K562 (cell line): ENCODE measurements around the gene RNF215. TPM values are rescaled to one million over a fixed set of nuclear protein-coding genes. Genes with fewer than 3 reads are reported as not detected.

ENCODE experiments used
- ATAC-seq: fragments of 200-7000 bp; cut with Tn5 transposase; 3 replicates; pipeline ENCODE4 v1.9.1; 2020; ENCODE audit warnings: moderate library complexity
- BruUV-seq: library from RNA; stranded (reverse); fragments of 400-500 nt; replicated peaks from 2 replicates; lab custom pipeline; 2021; lab: Mats Ljungman, UMichigan
- CTCF ChIA-PET: fragments of 300-600 bp; formaldehyde crosslinking; extraction: SDS; loops from one replicate; lab custom pipeline; 2021; ENCODE audit warnings: low intra/inter-chr PET ratio; lab: Yijun Ruan, JAX
- POLR2A ChIA-PET: fragments of 300-600, 350-650 bp; sonication (Branson Sonifier 250); formaldehyde crosslinking; extraction: SDS; loops from one replicate; lab custom pipeline; 2021; ENCODE audit warnings: antibody characterized with exemption, inconsistent platforms; lab: Yijun Ruan, JAX
- DNase-seq, 4 experiments: peaks; one replicate each; pipeline versions ENCODE4 v3.0.0 to v3.0.0-alpha.2; 2011 to 2018; ENCODE audit warnings: low spot score in 3 of 4, mixed read lengths in 3 of 4; ENCODE audit errors: extremely low read depth in 1 of 4
- FAIRE-seq: peaks from 2 replicates; lab custom pipeline; 2011; peaks lifted over from hg19 to GRCh38; lab: Jason Lieb, UNC
- H2AFZ ChIP-seq: 2 replicates; pipeline ENCODE4 v1.6.0; 2011; ENCODE audit warnings: low read depth, low read length, control low read depth, inconsistent platforms
- H3K27ac ChIP-seq: fragments of 200-600 bp; 3 replicates; pipeline ENCODE4 v1.8.0; 2011; ENCODE audit warnings: low read depth, mild to moderate bottlenecking, control low read depth, inconsistent platforms, low read length, moderate library complexity, mixed read lengths; ENCODE audit errors: extremely low read depth
- H3K27me3 ChIP-seq, 2 experiments: fragments of 300-600 bp in 1 of 2; 2 replicates in 1 of 2; 3 replicates in 1 of 2; pipeline versions ENCODE4 v1.6.0 to v1.8.0; 2011; ENCODE audit warnings: inconsistent platforms in 2 of 2, low read length in 2 of 2, mild to moderate bottlenecking in 1 of 2, mixed read lengths in 1 of 2, moderate library complexity in 1 of 2; ENCODE audit not compliant: control insufficient read depth in 2 of 2, insufficient read depth in 2 of 2
- H3K36me3 ChIP-seq: fragments of 300-600 bp; 3 replicates; pipeline ENCODE4 v1.8.0; 2011; ENCODE audit warnings: mild to moderate bottlenecking, low read length, inconsistent platforms; ENCODE audit not compliant: control insufficient read depth, insufficient read depth
- H3K4me1 ChIP-seq, 2 experiments: fragments of 200-600 bp in 1 of 2; replicated peaks in 1 of 2; 2 replicates in 1 of 2; 3 replicates in 1 of 2; pipeline versions ENCODE4 v1.5.1 to v1.8.0; 2011; ENCODE audit warnings: inconsistent platforms in 2 of 2, low read length in 2 of 2, mild to moderate bottlenecking in 1 of 2, mixed read lengths in 1 of 2, moderate library complexity in 1 of 2; ENCODE audit not compliant: control insufficient read depth in 2 of 2, insufficient read depth in 2 of 2
- H3K4me2 ChIP-seq: 2 replicates; pipeline ENCODE4 v1.6.1; 2011; ENCODE audit warnings: low read length, control low read depth, inconsistent platforms, mixed read lengths; ENCODE audit not compliant: insufficient read depth
- H3K4me3 ChIP-seq: fragments of 200-600 bp; sonication (generic), shearing (Covaris generic); 2 replicates; pipeline ENCODE4 v1.5.1; 2016; ENCODE audit warnings: control low read depth, inconsistent platforms
- H3K79me2 ChIP-seq: fragments of 200-600 bp; 3 replicates; pipeline ENCODE4 v1.8.0; 2011; ENCODE audit warnings: low read length, inconsistent platforms; ENCODE audit not compliant: control insufficient read depth, insufficient read depth
- H3K9ac ChIP-seq, 2 experiments: 2 replicates each; pipeline versions ENCODE4 v1.6.0 to v1.6.1; 2011; ENCODE audit warnings: low read depth in 2 of 2, low read length in 2 of 2, control low read depth in 1 of 2, inconsistent platforms in 1 of 2, mild to moderate bottlenecking in 1 of 2, mixed read lengths in 1 of 2; ENCODE audit not compliant: insufficient read depth in 1 of 2
- H3K9me1 ChIP-seq: one replicate; pipeline ENCODE4 v1.6.0; 2011; ENCODE audit warnings: inconsistent platforms, mild to moderate bottlenecking, low read length, moderate library complexity; ENCODE audit not compliant: control insufficient read depth, insufficient read depth
- H3K9me3 ChIP-seq: replicated peaks from 2 replicates; pipeline ENCODE4 v1.5.1; 2011; ENCODE audit warnings: low read depth, low read length, inconsistent platforms; ENCODE audit not compliant: control insufficient read depth, insufficient read depth
- H4K20me1 ChIP-seq: replicated peaks from 2 replicates; pipeline ENCODE4 v1.6.1; 2011; ENCODE audit warnings: low read length, inconsistent platforms, mixed read lengths; ENCODE audit not compliant: control insufficient read depth, insufficient read depth
- ATF4 ChIP-seq: fragments of 450-650 bp; formaldehyde crosslinking; IDR thresholded peaks from 2 replicates; pipeline ENCODE4 v1.4.0; 2022; ENCODE audit warnings: mild to moderate bottlenecking, moderate library complexity
- BRF1 ChIP-seq: IDR thresholded peaks from 3 replicates; pipeline ENCODE4 v1.6.1; 2011; ENCODE audit warnings: borderline replicate concordance, mild to moderate bottlenecking; ENCODE audit not compliant: insufficient read length; ENCODE audit errors: extremely low read depth
- CGGBP1 ChIP-seq: fragments of 250-450 bp; sonication (Bioruptor Pico); IDR thresholded peaks from 2 replicates; pipeline ENCODE4 v1.9.0; 2021; ENCODE audit warnings: mild to moderate bottlenecking
- ETS1 ChIP-seq: conservative IDR thresholded peaks from 2 replicates; pipeline ENCODE4 v1.6.1; 2011; ENCODE audit warnings: low read depth, mild to moderate bottlenecking, low read length; ENCODE audit not compliant: control insufficient read depth
- GTF2B ChIP-seq: IDR thresholded peaks from 2 replicates; pipeline ENCODE4 v1.6.1; 2011; ENCODE audit not compliant: insufficient read length; ENCODE audit errors: extremely low read depth
- PRMT5 ChIP-seq: sonication (generic); formaldehyde crosslinking; IDR thresholded peaks from 2 replicates; pipeline ENCODE4 v1.5.0; 2020; ENCODE audit warnings: missing genetic modification reagents
- PRPF4 ChIP-seq: fragments of 200-400 bp; formaldehyde crosslinking; IDR thresholded peaks from one replicate; pipeline ENCODE4 v1.6.1; 2017; ENCODE audit warnings: low read length, low read depth, mild to moderate bottlenecking; ENCODE audit not compliant: insufficient read depth, poor library complexity, severe bottlenecking
- RBM39 ChIP-seq: fragments of 200-400 bp; formaldehyde crosslinking; optimal IDR thresholded peaks from 2 replicates; pipeline ENCODE3; 2018; ENCODE audit warnings: low read depth, low read length
- TAF1 ChIP-seq: IDR thresholded peaks from 2 replicates; pipeline ENCODE4 v1.6.1; 2011; ENCODE audit warnings: mild to moderate bottlenecking, low read length, moderate library complexity; ENCODE audit not compliant: insufficient read depth, control insufficient read depth, severe bottlenecking; ENCODE audit errors: extremely low read depth
- XRCC3 ChIP-seq: fragments of 450-650 bp; IDR thresholded peaks from 2 replicates; pipeline ENCODE4 v1.6.1; 2017; ENCODE audit warnings: mild to moderate bottlenecking, moderate library complexity
- ZBTB8A ChIP-seq: fragments of 450-650 bp; IDR thresholded peaks from 2 replicates; pipeline ENCODE4 v1.6.1; 2018; ENCODE audit warnings: mild to moderate bottlenecking, moderate library complexity; ENCODE audit not compliant: partially characterized antibody
- ZNF146 ChIP-seq: IDR thresholded peaks from one replicate; pipeline ENCODE4 v1.6.1; 2018; ENCODE audit warnings: missing compliant biosample characterization; ENCODE audit not compliant: unreplicated experiment
- ZNF239 ChIP-seq: fragments of 250-450 bp; sonication (Bioruptor Pico); IDR thresholded peaks from 2 replicates; pipeline ENCODE4 v1.4.0; 2020; ENCODE audit warnings: mild to moderate bottlenecking
- ZNF830 ChIP-seq: fragments of 250-450 bp; sonication (Bioruptor Pico); IDR thresholded peaks from 2 replicates; pipeline ENCODE4 v1.5.0; 2021; ENCODE audit warnings: mild to moderate bottlenecking
- ZSCAN29 ChIP-seq: fragments of 450-650 bp; IDR thresholded peaks from 2 replicates; pipeline ENCODE4 v1.6.1; 2017
- WGBS: fragments of 100-300 bp; shearing (Covaris generic); methylation state at CpG from one replicate; pipeline ENCODE4 v1.1.6; 2016; ENCODE audit warnings: low coverage, mixed read lengths; ENCODE audit not compliant: insufficient coverage; ENCODE audit errors: missing lambda C conversion rate; 5-methylcytosine and 5-hydroxymethylcytosine counted together
- in situ Hi-C: fragments of 300-500 bp; cut with MboI; formaldehyde crosslinking; loops from 4 replicates; pipeline ENCODE4 v1.15.0; 2018; ENCODE audit warnings: inconsistent platforms, mixed read lengths
- intact Hi-C: fragments of 100-400 bp; cut with micrococcal nuclease; formaldehyde crosslinking; loops from 2 replicates; pipeline ENCODE4 v1.14.2; 2022
- polyA plus RNA-seq, 8 experiments: library from polyadenylated mRNA; depleted of rRNA in 4 of 8; stranded (reverse) in 5 of 8; unstranded in 3 of 8; fragments of >200 nt; fragmentation: Nextera tagmentation in 2 of 8; fragmentation: Illumina TruSeq in 1 of 8; extraction: Ambion mirVana in 2 of 8; extraction: Trizol in 1 of 8; gene quantifications; 2 replicates each; pipeline versions ENCODE4 v1.2.1 to v1.2.3, GENCODE V29; 2011 to 2014; ENCODE audit warnings: inconsistent platforms in 1 of 8, missing spikeins in 1 of 8
- total RNA-seq, 7 experiments: library from RNA; depleted of rRNA in 6 of 7; stranded (reverse); fragments of >200 nt in 6 of 7; fragmentation: Illumina TruSeq in 2 of 7; extraction: Trizol in 2 of 7; gene quantifications; 2 replicates each; pipeline versions ENCODE4 v1.2.1 to v1.2.3, GENCODE V29; 2011 to 2021; ENCODE audit warnings: low replicate concordance in 1 of 7

Gene RNF215
- total and polyA plus RNA-seq, 9 of the 15 experiments (the other 6 are each of a cell fraction or from before 2014, with no cell fraction given) = 0.08 to 9.8 (median 2.7) TPM

- TF ChIP-seq PRMT5 (no peak), ZBTB8A (no peak), ETS1 (no peak)
Observed at GRCh38 chr22:30413745-30414524, 26.7 kb upstream of the RNF215 start (continued).

- no TSS peak for BruUV-seq
- Histone ChIP-seq H3K9ac (no peak overlapping the region; a peak in 1 of 4 replicates), H3K9me1 (peaks cover 2% of the 10 kb centered on the region), H3K4me3 (no peak overlapping the region), H3K4me1 (peaks cover 3 to 12% of the 10 kb centered on the region in 2 experiments; a peak in 3 of 5 replicates), H4K20me1 (peaks cover 9% of the 10 kb centered on the region), H2AFZ (no peak overlapping the region), H3K27ac (no peak overlapping the region), H3K27me3 (no peaks in the 10 kb centered on the region), H3K4me2 (no peak overlapping the region), H3K9me3 (no peaks in the 10 kb centered on the region), H3K36me3 (peaks cover 17% of the 10 kb centered on the region; the same call in 2 of the 3 replicates), H3K79me2 (no peaks in the 10 kb centered on the region)
- ChIA-PET CTCF (no interaction called here), POLR2A (interaction anchor here (0.6 to 1.9 kb wide), 4 partner anchors 10 to 49 kb away, joined by 3 to 9 read pairs (median 4); partner anchors contain the start of gene SEC14L2)
- TF ChIP-seq TAF1 = no peak
- TF ChIP-seq XRCC3 = no peak
- no peak for TF ChIP-seq RBM39
- TF ChIP-seq BRF1 = no peak
- no peak for TF ChIP-seq GTF2B
- TF ChIP-seq ZNF239 = no peak
- TF ChIP-seq CGGBP1 (CRISPR knock-in tag) = no peak
- TF ChIP-seq ZNF830 (CRISPR knock-in tag) = no peak
- TF ChIP-seq ZSCAN29 = no peak
- TF ChIP-seq ZNF146 = no peak
- TF ChIP-seq PRPF4 = no peak
- no peak for TF ChIP-seq ATF4 (CRISPR knock-in tag)
- WGBS = 75% methylated on average over 2 of the region's 4 CpGs
- in situ Hi-C loops = no loop called here
- no peak for DNase-seq
- no peak for ATAC-seq
- FAIRE-seq = no peak
- intact Hi-C loops = no loop called here
Observed at GRCh38 chr22:30413001-30413400, 25.8 kb upstream of the RNF215 start.
